ENCODE data around the gene TRIO. TPM values are rescaled to one million over a fixed set of nuclear protein-coding genes. Genes with fewer than 3 reads are reported as not detected.
"Not testable (repeated sequence)": the region's sequence is repeated elsewhere in the genome, so short reads cannot be mapped to it uniquely, and the experiment has no call there.

Gene TRIO
- polyA plus RNA-seq, 10 donors, result 151 to 228 (median 197) TPM

DNA sequence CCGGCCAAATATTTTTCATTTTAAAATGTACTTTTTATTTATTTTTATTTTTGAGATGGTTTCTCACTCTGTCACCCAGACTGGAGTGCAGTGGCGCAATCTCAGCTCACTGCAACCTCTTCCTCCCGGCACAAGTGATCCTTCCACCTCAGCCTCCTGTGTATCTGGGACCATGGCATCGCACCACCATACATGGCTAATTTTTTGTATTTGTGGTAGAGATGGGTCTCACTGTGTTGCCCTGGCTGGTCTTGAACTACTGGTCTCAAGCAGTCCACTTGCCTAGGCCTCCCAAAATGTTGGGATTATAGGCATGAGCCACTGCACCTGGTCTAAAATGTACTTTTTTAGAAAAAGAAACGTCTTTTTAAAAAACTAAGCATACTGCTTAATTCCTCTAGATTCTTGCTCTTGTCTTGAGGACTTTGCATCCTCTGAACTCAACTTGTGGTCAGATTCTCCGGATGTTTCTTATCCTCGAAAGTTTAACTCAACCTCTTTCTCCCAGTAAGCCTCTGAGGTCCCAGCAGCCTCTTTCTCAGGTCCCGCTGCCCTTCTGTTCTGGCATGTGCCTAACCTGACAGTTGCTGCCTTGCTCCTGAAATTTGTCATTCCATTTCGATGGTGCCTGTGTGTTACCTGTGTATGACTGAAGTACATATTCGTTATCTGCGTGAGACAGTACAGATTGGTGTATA, 63.0 kb downstream of the TRIO start:
- DNase-seq, result no peak

GRCh38 chr5:14207428-14207827, 64.3 kb downstream of the TRIO start:
- not testable (repeated sequence) for DNase-seq

DNA sequence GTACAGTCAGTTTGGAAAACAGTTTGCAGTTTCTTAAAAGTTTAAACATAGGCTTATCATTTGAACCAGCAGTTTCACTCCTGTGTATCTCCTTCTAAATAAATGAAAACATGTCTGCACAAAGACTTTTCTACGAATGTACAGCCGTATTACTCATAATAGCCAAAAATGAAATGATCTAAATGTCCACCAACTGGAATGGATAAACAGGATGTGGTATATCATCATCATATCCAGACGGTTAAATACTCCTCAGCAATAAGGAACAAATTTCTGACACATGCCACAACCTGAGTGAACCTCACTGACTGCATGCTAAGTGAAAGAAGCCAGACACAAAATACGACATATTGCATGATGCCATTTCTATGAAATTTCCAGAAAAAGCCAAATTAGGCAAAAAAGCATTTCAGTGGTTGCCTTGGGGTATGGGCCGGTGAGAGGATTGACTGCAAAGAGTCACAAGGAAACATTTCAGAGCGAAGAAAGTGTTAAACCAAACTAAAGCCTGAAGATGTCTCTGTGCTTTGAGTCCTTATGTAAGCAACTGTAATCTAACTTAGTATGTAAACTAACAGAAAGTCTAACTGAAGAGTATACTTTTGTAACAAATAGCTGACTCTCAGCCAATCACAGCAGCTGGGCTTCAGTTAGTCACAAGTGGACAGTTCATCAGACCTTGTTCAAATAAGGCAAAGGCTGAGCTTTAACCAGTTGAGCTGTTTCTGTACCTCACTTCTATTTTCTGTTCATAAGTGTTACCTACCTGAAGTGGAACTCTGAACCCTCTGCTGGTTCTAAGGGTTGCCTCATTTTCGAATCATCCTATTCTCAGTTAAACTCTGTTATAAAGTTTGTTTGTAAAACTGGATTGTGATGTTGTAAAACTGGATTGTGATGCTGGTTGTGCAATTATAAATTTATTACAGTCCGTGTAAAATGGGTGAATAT, 65.2 kb downstream of the TRIO start:
- peak in 1 of 3 donors; percentile 67 for DNase-seq

- DNase-seq, result no peak
These were observed 66.2 kb downstream of the TRIO start for GRCh38 chr5:14209222-14209822.

DNA sequence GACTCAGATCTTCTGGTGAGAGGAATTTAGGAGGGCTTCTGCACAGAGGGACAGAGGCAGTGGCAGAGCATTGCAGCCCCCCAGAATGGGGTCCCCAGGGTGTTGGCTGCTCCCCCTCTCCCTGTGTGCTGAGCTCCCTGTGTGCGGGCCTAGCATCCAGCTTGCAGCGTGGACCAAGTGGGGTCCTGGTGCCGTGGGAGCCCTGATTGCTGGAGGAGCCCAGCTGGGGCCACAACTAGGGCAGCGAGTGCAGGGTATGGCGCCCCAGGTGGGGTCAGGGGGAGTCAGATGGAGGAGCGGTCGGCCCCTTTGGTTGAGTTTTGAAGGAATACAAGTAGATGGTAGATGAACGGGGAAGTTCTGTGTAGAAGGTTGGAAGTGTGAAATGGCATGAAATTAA, 66.7 kb downstream of the TRIO start:
- DNase-seq, result no peak

- DNase-seq, result no peak
These were observed 67.6 kb downstream of the TRIO start for GRCh38 chr5:14210729-14211128.

GRCh38 chr5:14211818-14212803, 69.0 kb downstream of the TRIO start:
- no peak for DNase-seq

GRCh38 chr5:14212838-14213237, 69.7 kb downstream of the TRIO start:
- DNase-seq, result no peak

- DNase-seq, result no peak
These were observed 70.1 kb downstream of the TRIO start for GRCh38 chr5:14213253-14213652.

- DNase-seq, result no peak
These were observed 70.9 kb downstream of the TRIO start for GRCh38 chr5:14213813-14214585.

DNA sequence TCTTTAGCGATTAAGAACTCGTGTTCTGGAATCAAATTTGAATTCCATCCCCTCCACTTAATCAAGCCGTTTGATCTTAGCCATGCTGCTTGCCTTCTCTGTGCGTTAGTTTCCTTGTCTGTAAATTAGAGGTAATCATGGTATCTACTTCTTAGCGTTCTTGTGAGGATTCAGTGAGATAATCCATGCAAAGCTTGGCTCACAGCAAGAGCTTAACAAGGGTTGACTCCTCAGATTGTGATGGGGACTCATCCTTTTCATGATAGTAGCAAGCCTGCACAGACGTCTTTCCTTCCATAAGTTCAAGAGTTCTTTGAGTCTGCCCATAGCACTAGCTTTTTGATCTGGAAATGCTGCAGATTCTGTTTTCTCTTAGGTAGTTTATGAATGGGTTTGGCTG, 72.8 kb downstream of the TRIO start:
- DNase-seq, result no peak

GRCh38 chr5:14216372-14216771, 73.2 kb downstream of the TRIO start:
- DNase-seq, result no peak

- DNase-seq, result no peak
These were observed 73.8 kb downstream of the TRIO start for GRCh38 chr5:14216902-14217301.

DNA sequence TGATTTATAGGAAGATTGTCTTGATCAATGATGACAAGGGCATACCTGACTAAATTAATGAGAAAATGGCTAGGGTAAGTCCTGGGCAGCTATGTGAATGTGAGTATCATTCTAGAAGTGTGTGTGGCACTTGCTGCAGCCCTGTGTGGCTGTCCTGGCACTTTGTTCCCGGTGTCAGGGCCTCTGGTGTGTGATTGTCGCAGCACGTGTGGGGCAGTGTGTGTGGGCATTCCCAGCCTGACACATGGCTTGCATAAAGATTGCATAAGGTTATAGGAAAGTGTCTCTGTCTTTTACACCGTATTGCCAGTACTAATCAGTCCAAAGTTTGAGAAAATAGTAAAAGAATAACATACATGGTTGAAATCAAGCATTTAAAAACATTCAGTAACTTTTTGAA, 74.4 kb downstream of the TRIO start:
- DNase-seq, result no peak

- no peak for DNase-seq
These were observed 74.9 kb downstream of the TRIO start for GRCh38 chr5:14218011-14218410.

DNA sequence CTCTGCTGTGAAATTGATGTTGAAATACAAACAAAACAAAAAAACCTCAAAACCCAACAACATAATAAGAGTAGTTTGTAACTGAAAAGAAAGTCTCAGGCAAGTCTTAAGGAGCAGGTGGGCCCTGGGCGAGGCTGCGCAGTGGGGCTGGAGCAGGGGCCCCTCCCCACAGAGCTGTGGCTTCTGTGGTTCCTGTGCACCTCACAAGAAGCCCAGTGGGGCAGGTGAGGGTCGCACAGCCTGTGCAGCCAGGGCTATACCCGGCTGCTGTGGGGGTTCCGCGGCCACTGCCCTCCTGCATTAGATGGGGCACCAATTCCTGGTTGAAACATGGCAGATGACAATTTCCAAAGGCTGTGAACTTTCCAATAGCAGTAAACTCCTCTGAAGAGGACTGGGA, 75.3 kb downstream of the TRIO start:
- DNase-seq, result no peak

DNA sequence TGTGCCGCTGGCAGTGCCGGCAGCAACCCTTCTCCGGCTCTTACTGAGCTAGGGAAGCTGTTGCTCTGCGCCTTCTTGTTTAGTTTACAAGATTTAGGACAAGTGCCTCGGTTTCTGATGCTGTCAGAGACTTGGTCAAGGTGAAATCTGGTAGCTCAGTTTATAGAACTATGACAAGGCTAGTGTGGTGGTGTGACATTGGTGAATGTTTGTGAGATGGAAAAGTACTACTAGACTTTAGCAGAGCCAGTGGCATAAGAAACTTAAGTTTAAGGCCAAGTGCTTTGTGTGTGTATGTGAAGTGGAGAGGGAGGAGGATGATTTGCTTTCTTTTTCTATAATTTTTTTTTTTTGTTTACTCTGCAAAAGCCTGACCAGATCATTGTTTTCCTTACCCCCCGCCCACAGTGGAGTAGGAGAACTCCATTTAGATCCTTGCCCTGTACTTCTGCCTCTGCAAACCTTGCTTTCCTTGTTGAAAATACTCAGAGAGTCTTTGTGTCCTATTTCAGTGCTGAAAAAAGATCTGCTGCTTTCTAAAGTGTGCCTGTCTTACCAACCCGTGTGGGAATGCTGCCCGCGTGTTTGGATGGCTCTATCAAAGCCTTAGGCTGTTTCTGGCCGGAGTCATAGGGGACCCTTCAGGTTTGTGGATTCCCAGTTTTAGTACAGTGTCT, 75.9 kb downstream of the TRIO start:
- DNase-seq, result no peak

- DNase-seq, result peak in 1 of 3 donors; percentile 34
These were observed 76.8 kb downstream of the TRIO start for GRCh38 chr5:14219800-14220512.

GRCh38 chr5:14220642-14221041, 77.5 kb downstream of the TRIO start:
- no peak for DNase-seq
